GM12892 (cell line): ENCODE measurements around the gene EPOP.

ENCODE experiments used
- DNase-seq: peaks from one replicate; pipeline ENCODE4 v3.0.0; 2011; ENCODE audit not compliant: insufficient read length
- FAIRE-seq: peaks from 2 replicates; lab custom pipeline; 2011; peaks lifted over from hg19 to GRCh38; lab: Jason Lieb, UNC
- POLR2A ChIP-seq: IDR thresholded peaks from 2 replicates; pipeline ENCODE4 v1.6.1; 2011; ENCODE audit warnings: low read depth, low read length, control low read depth
- POLR2AphosphoS5 ChIP-seq: IDR thresholded peaks from 2 replicates; pipeline ENCODE4 v1.6.1; 2011; ENCODE audit warnings: low read depth, low read length, control low read depth
- TAF1 ChIP-seq: IDR thresholded peaks from 2 replicates; pipeline ENCODE4 v1.6.1; 2011; ENCODE audit warnings: low read depth, mild to moderate bottlenecking, control low read depth, low read length, borderline replicate concordance

The EPOP gene

GRCh38 chr17:38685491-38685890 is 10.7 kb upstream of the EPOP start:
- TF ChIP-seq TAF1: no peak
- no peak for TF ChIP-seq POLR2AphosphoS5

GRCh38 chr17:38681096-38681495 is 6.3 kb upstream of the EPOP start:
- FAIRE-seq (no peak), DNase-seq (no peak)
- TF ChIP-seq POLR2AphosphoS5: no peak
- TF ChIP-seq POLR2A: no peak
- no peak for TF ChIP-seq TAF1

More at GRCh38 chr17:38685491-38685890, 10.7 kb upstream of the EPOP start:
- FAIRE-seq: no peak
- no peak for DNase-seq

- no peak for FAIRE-seq
- no peak for TF ChIP-seq TAF1
- TF ChIP-seq POLR2AphosphoS5: no peak
- TF ChIP-seq POLR2A: no peak
- DNase-seq: no peak
Measured at GRCh38 chr17:38677819-38678218, 3.1 kb upstream of the EPOP start.

- no peak for TF ChIP-seq POLR2AphosphoS5
- no peak for TF ChIP-seq TAF1
- TF ChIP-seq POLR2A: no peak
- peak; percentile 73 for DNase-seq
- no peak for FAIRE-seq
Measured at GRCh38 chr17:38676706-38677504, 2.1 kb upstream of the EPOP start.

GRCh38 chr17:38674014-38674748 is 576 bp downstream of the EPOP start:
- TF ChIP-seq POLR2A (no peak), POLR2AphosphoS5 (no peak), TAF1 (no peak)
- DNase-seq (no peak), FAIRE-seq (no peak)

- DNase-seq: no peak
- TF ChIP-seq POLR2A: no peak
- TF ChIP-seq POLR2AphosphoS5: no peak
- TF ChIP-seq TAF1: no peak
- no peak for FAIRE-seq
Measured at GRCh38 chr17:38673707-38674013, 1.1 kb downstream of the EPOP start.

- DNase-seq: no peak
- no peak for FAIRE-seq
Measured at GRCh38 chr17:38672788-38673706, 1.7 kb downstream of the EPOP start.

GRCh38 chr17:38671939-38672720 is 2.6 kb downstream of the EPOP start:
- DNase-seq (no peak), FAIRE-seq (no peak)
- TF ChIP-seq TAF1: no peak

More at GRCh38 chr17:38672788-38673706, 1.7 kb downstream of the EPOP start:
- TF ChIP-seq POLR2AphosphoS5: no peak
- TF ChIP-seq POLR2A: no peak
- no peak for TF ChIP-seq TAF1

GRCh38 chr17:38669520-38669919 is 5.2 kb downstream of the EPOP start:
- FAIRE-seq (no peak), DNase-seq (no peak)
- TF ChIP-seq POLR2AphosphoS5: no peak
- no peak for TF ChIP-seq POLR2A
- TF ChIP-seq TAF1: no peak

GRCh38 chr17:38667787-38668122 is 7.0 kb downstream of the EPOP start:
- FAIRE-seq: no peak
- TF ChIP-seq POLR2A (no peak), TAF1 (no peak), POLR2AphosphoS5 (no peak)
- no peak for DNase-seq

GRCh38 chr17:38667099-38667786 is 7.5 kb downstream of the EPOP start:
- FAIRE-seq: no peak
- TF ChIP-seq POLR2AphosphoS5 (no peak), TAF1 (no peak), POLR2A (no peak)
- DNase-seq: peak; percentile 66
